Heart left ventricle (tissue), 13 donors: Measurements from ENCODE around the gene PSAT1.

Source experiments
- POLR2A ChIP-seq, 2 donors: fragments of 450-650 bp; IDR thresholded peaks; one replicate each; pipeline ENCODE4 v1.6.1; 2017; ENCODE audit warnings: antibody characterized with exemption in 2 of 2, mild to moderate bottlenecking in 2 of 2, moderate library complexity in 2 of 2
- TF ChIP-seq, protein P1 (sequence below), 12 donors: fragments of 200-600 bp; sonication (generic) in 4 of 12; IDR thresholded peaks; one replicate each; pipeline versions ENCODE4 v1.5.0 to v1.8.0; 2018 to 2022; ENCODE audit warnings: antibody characterized with exemption in 12 of 12, mild to moderate bottlenecking in 5 of 12
- donor health status: ischemic (EF 13 %, LVEDD 7.1; RV severe dilation, severe dysfunction).
- donor health status: DM: no; HTN: yes; CAD: no.
- donor health status: DM: no; HTN: no; CAD: no.
- donor health status: ischemic (EF 25% LVEDD 6.9; RV normal size, moderate dysfunction).
- donor health status: ischemic (EF 25% LVEDD 5.7; RV mildly dilated, moderate dysfunction).
- donor health status: ischemic (EF 35%, LVEDD 5.7; RV mildly dilated, moderate dysfunction).
- donor health status: nonischemic (EF 11% LVEDD 7.7; RV severe dilation, severe dysfunction).
- donor health status: DM: yes; HTN: yes; CAD: no.
- donor health status: PGD.
- donor health status: ischemic (EF 29% LVEDD 5.4; RV normal size, mild dysfunction).
- donor health status: nonischemic (EF 23%, LVEDD 6.1; RV moderate dilation, normal function).

DNA sequence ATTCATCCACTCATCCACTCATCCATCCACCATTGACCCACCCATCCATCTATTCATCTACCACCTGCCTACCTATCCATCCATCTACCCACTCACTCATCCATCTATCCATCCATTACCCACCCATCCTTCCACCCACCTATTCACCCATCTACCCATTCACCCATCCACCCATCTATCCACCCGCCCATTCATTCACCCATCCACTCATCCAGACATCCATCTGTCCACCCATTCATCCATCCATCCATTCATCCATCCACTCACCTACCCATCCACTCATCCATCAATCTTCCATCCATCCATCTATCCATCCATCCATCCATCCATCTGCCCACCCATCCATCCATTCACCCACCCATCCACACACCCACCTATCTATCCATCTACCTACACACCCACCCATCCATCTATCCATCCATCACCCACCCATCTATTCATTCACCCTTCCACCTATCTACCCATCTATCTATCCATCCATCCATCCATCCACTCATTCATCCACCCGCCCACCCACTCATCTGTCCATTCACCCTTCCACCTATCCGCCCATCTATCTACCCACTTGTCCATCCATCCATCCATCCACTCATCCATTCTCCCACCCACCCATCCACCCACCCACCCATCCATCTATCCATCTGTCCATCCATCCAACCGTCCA lies 23.2 kb downstream of the PSAT1 start:
- TF ChIP-seq, protein P1, sequence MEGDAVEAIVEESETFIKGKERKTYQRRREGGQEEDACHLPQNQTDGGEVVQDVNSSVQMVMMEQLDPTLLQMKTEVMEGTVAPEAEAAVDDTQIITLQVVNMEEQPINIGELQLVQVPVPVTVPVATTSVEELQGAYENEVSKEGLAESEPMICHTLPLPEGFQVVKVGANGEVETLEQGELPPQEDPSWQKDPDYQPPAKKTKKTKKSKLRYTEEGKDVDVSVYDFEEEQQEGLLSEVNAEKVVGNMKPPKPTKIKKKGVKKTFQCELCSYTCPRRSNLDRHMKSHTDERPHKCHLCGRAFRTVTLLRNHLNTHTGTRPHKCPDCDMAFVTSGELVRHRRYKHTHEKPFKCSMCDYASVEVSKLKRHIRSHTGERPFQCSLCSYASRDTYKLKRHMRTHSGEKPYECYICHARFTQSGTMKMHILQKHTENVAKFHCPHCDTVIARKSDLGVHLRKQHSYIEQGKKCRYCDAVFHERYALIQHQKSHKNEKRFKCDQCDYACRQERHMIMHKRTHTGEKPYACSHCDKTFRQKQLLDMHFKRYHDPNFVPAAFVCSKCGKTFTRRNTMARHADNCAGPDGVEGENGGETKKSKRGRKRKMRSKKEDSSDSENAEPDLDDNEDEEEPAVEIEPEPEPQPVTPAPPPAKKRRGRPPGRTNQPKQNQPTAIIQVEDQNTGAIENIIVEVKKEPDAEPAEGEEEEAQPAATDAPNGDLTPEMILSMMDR (IDR thresholded peaks at IDR 0.05), result no peak
- TF ChIP-seq POLR2A (IDR thresholded peaks at IDR 0.05), result no peak
